Measurements from ENCODE around the gene IDH2.

- no peak for TF ChIP-seq CTCF (IDR thresholded peaks at IDR 0.05)
- TF ChIP-seq POLR2A (IDR thresholded peaks at IDR 0.05) = no peak
These were observed 50.4 kb downstream of the IDH2 start for GRCh38 chr15:90051874-90052273.
